ENCODE data around the gene PNRC2. TPM values are rescaled to one million over a fixed set of nuclear protein-coding genes. Genes with fewer than 3 reads are reported as not detected.
A peak's percentile ranks its signal among the peaks of the same experiment; 100 is the strongest.

PNRC2 gene
- total RNA-seq, 4 donors from 2014 or later: 147 to 211 (median 186) TPM

GRCh38 chr1:23913212-23913880 lies 46.3 kb upstream of the PNRC2 start, which contains the start of gene CNR2:
TSS of gene CNR2 (minus strand) at chr1:23913362. CDS start at chr1:23875617, 37,745 bp downstream.
- peaks cover 7 to 20% of the 10 kb centered on the region in 2 donors for H3K4me1 ChIP-seq
- intact Hi-C loops (cut with DNase I): loop anchor here (10.0 kb wide), 1 partner anchor 99 kb away; no protein-coding TSS in a partner anchor
- no peak within 1 kb of the TSS for H3K4me3 ChIP-seq (replicated peaks in 1 of 3)
- peak; percentile 88 to 89 for DNase-seq
- H3K27ac ChIP-seq: peak within 1 kb of the TSS; percentile 3 to 57 (median 44)
- H3K36me3 ChIP-seq: no peaks in the 10 kb centered on the region
- TF ChIP-seq POLR2A (IDR thresholded peaks at IDR 0.05) (peak in 1 of 2 donors; percentile 13), CTCF (IDR thresholded peaks at IDR 0.05) (peak in 1 of 6 experiments; percentile 8)
- no peaks in the 10 kb centered on the region for H3K9me3 ChIP-seq
- no peaks in the 10 kb centered on the region for H3K27me3 ChIP-seq
- 36 to 41% methylated on average over 7 of the region's 7 CpGs for WGBS, 2 donors

GRCh38 chr1:23914921-23915320 lies 44.7 kb upstream of the PNRC2 start:
- DNase-seq: no peak
- WGBS, 2 donors: 91 to 100% methylated on average over 4 of the region's 4 CpGs
- H3K4me1 ChIP-seq: peaks cover 9 to 18% of the 10 kb centered on the region in 2 donors
- no peak overlapping the region for H3K4me3 ChIP-seq (replicated peaks in 1 of 3)
- H3K27me3 ChIP-seq: no peaks in the 10 kb centered on the region
- intact Hi-C loops (cut with DNase I): loop anchor here (5.0 to 10.0 kb wide), 2 partner anchors 100 to 143 kb away; no protein-coding TSS in a partner anchor
- no peaks in the 10 kb centered on the region for H3K36me3 ChIP-seq
- no peak overlapping the region for H3K27ac ChIP-seq
- no peaks in the 10 kb centered on the region for H3K9me3 ChIP-seq
- TF ChIP-seq POLR2A (IDR thresholded peaks at IDR 0.05) (no peak), CTCF (IDR thresholded peaks at IDR 0.05) (no peak)

GRCh38 chr1:23915466-23915865 lies 44.2 kb upstream of the PNRC2 start:
- TF ChIP-seq POLR2A (IDR thresholded peaks at IDR 0.05): no peak
- no peak for TF ChIP-seq CTCF (IDR thresholded peaks at IDR 0.05)
- WGBS, 2 donors: 94 to 99% methylated on average over 5 of the region's 5 CpGs
- no peaks in the 10 kb centered on the region for H3K27me3 ChIP-seq
- H3K4me3 ChIP-seq (replicated peaks in 1 of 3): no peak overlapping the region
- intact Hi-C loops (cut with DNase I): loop anchor here (5.0 to 10.0 kb wide), 2 partner anchors 101 to 143 kb away; no protein-coding TSS in a partner anchor
- DNase-seq: no peak
- H3K27ac ChIP-seq: no peak overlapping the region
- peaks cover 13 to 22% of the 10 kb centered on the region in 2 donors for H3K4me1 ChIP-seq
- H3K36me3 ChIP-seq: no peaks in the 10 kb centered on the region
- no peaks in the 10 kb centered on the region for H3K9me3 ChIP-seq

GRCh38 chr1:23916209-23917131 lies 43.2 kb upstream of the PNRC2 start:
- no peak overlapping the region for H3K4me3 ChIP-seq (replicated peaks in 1 of 3)
- H3K27me3 ChIP-seq: no peaks in the 10 kb centered on the region
- no peak overlapping the region for H3K27ac ChIP-seq
- intact Hi-C loops (cut with DNase I): loop anchor here (5.0 to 10.0 kb wide), 2 partner anchors 102 to 144 kb away; no protein-coding TSS in a partner anchor
- WGBS, 2 donors: 56 to 70% methylated on average over 8 to 12 of the region's 12 CpGs
- no peak for TF ChIP-seq POLR2A (IDR thresholded peaks at IDR 0.05)
- peak in 5 of 6 experiments; percentile 35 to 79 (median 70) for TF ChIP-seq CTCF (IDR thresholded peaks at IDR 0.05)
- peaks cover 13 to 29% of the 10 kb centered on the region in 2 donors for H3K4me1 ChIP-seq
- H3K36me3 ChIP-seq: no peaks in the 10 kb centered on the region
- no peaks in the 10 kb centered on the region for H3K9me3 ChIP-seq
- peak; percentile 76 to 78 for DNase-seq
